MM.1S (cell line): ENCODE results near the gene MRPL4.

Source experiments
- DNase-seq: peaks from one replicate; pipeline ENCODE4 v3.0.0-alpha.2; 2015
- H2AFZ ChIP-seq: fragments of 300-600 bp; sonication (generic); 2 replicates; pipeline ENCODE4 v1.6.0; 2016; ENCODE audit warnings: antibody characterized with exemption, low read length
- H3F3A ChIP-seq: fragments of 300-600 bp; sonication (generic); 2 replicates; pipeline ENCODE4 v1.6.1; 2016; ENCODE audit warnings: mild to moderate bottlenecking, antibody characterized with exemption, low read length, moderate library complexity, mixed read lengths; ENCODE audit not compliant: insufficient read depth
- H3K27ac ChIP-seq: fragments of 300-600 bp; sonication (generic); 2 replicates; pipeline ENCODE4 v1.5.1; 2016; ENCODE audit warnings: mild to moderate bottlenecking, low read length
- H3K27me3 ChIP-seq: fragments of 300-600 bp; sonication (generic); replicated peaks from 2 replicates; pipeline ENCODE4 v1.6.0; 2016; ENCODE audit warnings: low read length; ENCODE audit not compliant: insufficient read depth
- H3K36me3 ChIP-seq: fragments of 300-600 bp; sonication (generic); replicated peaks from 2 replicates; pipeline ENCODE4 v1.6.1; 2016; ENCODE audit warnings: mild to moderate bottlenecking, low read length, mixed read lengths; ENCODE audit not compliant: insufficient read depth
- H3K4me1 ChIP-seq: fragments of 300-600 bp; sonication (generic); 2 replicates; pipeline ENCODE4 v1.6.1; 2016; ENCODE audit warnings: low read length, mixed read lengths
- H3K4me2 ChIP-seq: fragments of 300-600 bp; sonication (generic); 2 replicates; pipeline ENCODE4 v1.6.0; 2016; ENCODE audit warnings: low read depth, low read length
- H3K4me3 ChIP-seq: fragments of 300-600 bp; sonication (generic); 2 replicates; pipeline ENCODE4 v1.5.1; 2016; ENCODE audit warnings: low read length, mixed read lengths
- H3K79me2 ChIP-seq: fragments of 300-600 bp; sonication (generic); 2 replicates; pipeline ENCODE4 v1.6.1; 2016; ENCODE audit warnings: mixed run types, low read length, mixed read lengths
- H3K9ac ChIP-seq: fragments of 300-600 bp; sonication (generic); 2 replicates; pipeline ENCODE4 v1.6.1; 2016; ENCODE audit warnings: low read length, mixed read lengths
- H3K9me2 ChIP-seq: fragments of 300-600 bp; sonication (generic); replicated peaks from 2 replicates; pipeline ENCODE4 v1.6.1; 2016; ENCODE audit warnings: mild to moderate bottlenecking, low read length, mixed read lengths; ENCODE audit not compliant: insufficient read depth
- H3K9me3 ChIP-seq: fragments of 300-600 bp; sonication (generic); replicated peaks from 2 replicates; pipeline ENCODE4 v1.6.1; 2016; ENCODE audit warnings: mild to moderate bottlenecking, low read length, mixed read lengths; ENCODE audit not compliant: insufficient read depth
- H4K20me1 ChIP-seq: fragments of 300-600 bp; sonication (generic); 2 replicates; pipeline ENCODE4 v1.6.1; 2016; ENCODE audit warnings: mild to moderate bottlenecking, low read length, moderate library complexity, mixed read lengths; ENCODE audit not compliant: insufficient read depth
- CTCF ChIP-seq: fragments of 300-600 bp; sonication (generic); IDR thresholded peaks from 2 replicates; pipeline ENCODE4 v1.5.1; 2016; ENCODE audit warnings: antibody characterized with exemption, low read length, mixed read lengths
- EZH2 ChIP-seq: fragments of 300-600 bp; sonication (generic); optimal IDR thresholded peaks from 2 replicates; pipeline ENCODE3; 2017; ENCODE audit warnings: low read depth, mild to moderate bottlenecking, antibody characterized with exemption, low read length, mixed read lengths
- EZH2phosphoT487 ChIP-seq: fragments of 300-600 bp; sonication (generic); IDR thresholded peaks from 2 replicates; pipeline ENCODE4 v1.6.1; 2018; ENCODE audit warnings: antibody characterized with exemption, low read length

The MRPL4 gene

GRCh38 chr19:10271543-10272086 is 19.6 kb downstream of the MRPL4 start:
- H3K9me3 ChIP-seq: no peaks in the 10 kb centered on the region
- H3K36me3 ChIP-seq: no peaks in the 10 kb centered on the region
- peak overlapping the region; percentile 57 for H3K4me3 ChIP-seq
- H3K9ac ChIP-seq: peak overlapping the region; percentile 36; the same call in 1 of the 2 replicates
- no peak for DNase-seq
- peaks cover 8% of the 10 kb centered on the region; the same call in 1 of the 2 replicates for H3K79me2 ChIP-seq
- H3K4me2 ChIP-seq: peak overlapping the region; percentile 98
- H3K27ac ChIP-seq: peak overlapping the region; percentile 46; the same call in 1 of the 2 replicates
- no peaks in the 10 kb centered on the region for H3K9me2 ChIP-seq
- H3K4me1 ChIP-seq: 0 out of 2 replicates have a peak, but pooled peaks cover 13% of the 10 kb centered on the region
- no peaks in the 10 kb centered on the region for H3F3A ChIP-seq
- no peak for TF ChIP-seq EZH2
- no peak for TF ChIP-seq EZH2phosphoT487
- no peak for TF ChIP-seq CTCF
- H2AFZ ChIP-seq: 0 out of 2 replicates have a peak overlapping the region, but pooled peaks have one; percentile 81
- H3K27me3 ChIP-seq: no peaks in the 10 kb centered on the region
- no peaks in the 10 kb centered on the region for H4K20me1 ChIP-seq

- Histone ChIP-seq H3K4me3 (no peak overlapping the region), H3K9me2 (no peaks in the 10 kb centered on the region), H3K9ac (no peak overlapping the region), H3K79me2 (peaks cover 8% of the 10 kb centered on the region; the same call in 1 of the 2 replicates), H4K20me1 (no peaks in the 10 kb centered on the region), H3K9me3 (no peaks in the 10 kb centered on the region), H3K27me3 (no peaks in the 10 kb centered on the region), H3F3A (no peaks in the 10 kb centered on the region), H3K36me3 (no peaks in the 10 kb centered on the region), H3K4me1 (0 out of 2 replicates have a peak, but pooled peaks cover 13% of the 10 kb centered on the region), H2AFZ (no peak overlapping the region), H3K27ac (no peak overlapping the region), H3K4me2 (no peak overlapping the region)
- TF ChIP-seq EZH2: no peak
- no peak for TF ChIP-seq EZH2phosphoT487
- TF ChIP-seq CTCF: no peak
- DNase-seq: no peak
Measured at GRCh38 chr19:10274589-10274988, 22.6 kb downstream of the MRPL4 start.

- no peaks in the 10 kb centered on the region; the same call in 1 of the 2 replicates for H3F3A ChIP-seq
- H3K27ac ChIP-seq: no peak overlapping the region
- no peak overlapping the region for H2AFZ ChIP-seq
- no peaks in the 10 kb centered on the region for H3K4me1 ChIP-seq
- H3K27me3 ChIP-seq: no peaks in the 10 kb centered on the region
- H3K36me3 ChIP-seq: no peaks in the 10 kb centered on the region
- H3K9me2 ChIP-seq: no peaks in the 10 kb centered on the region
- no peak overlapping the region for H3K4me2 ChIP-seq
- no peak for TF ChIP-seq EZH2
- TF ChIP-seq EZH2phosphoT487: no peak
- TF ChIP-seq CTCF: no peak
- peaks cover under 1% of the 10 kb centered on the region; the same call in 1 of the 2 replicates for H3K79me2 ChIP-seq
- no peak overlapping the region for H3K4me3 ChIP-seq
- no peaks in the 10 kb centered on the region for H4K20me1 ChIP-seq
- no peak overlapping the region for H3K9ac ChIP-seq
- DNase-seq: no peak
- H3K9me3 ChIP-seq: no peaks in the 10 kb centered on the region
Measured at GRCh38 chr19:10277795-10278589, 26.0 kb downstream of the MRPL4 start.
